HG02852 (cell line): Measurements from ENCODE around the gene ABCB7.
"Not testable (repeated sequence)": the region's sequence is repeated elsewhere in the genome, so short reads cannot be mapped to it uniquely, and the experiment has no call there.

Experiments
- ATAC-seq: cut with Tn5 transposase; IDR thresholded peaks from one replicate; pipeline ENCODE4 v1.9.1; 2021; ENCODE audit warnings: mild to moderate bottlenecking, moderate library complexity; ENCODE audit not compliant: unreplicated experiment

Gene ABCB7

DNA sequence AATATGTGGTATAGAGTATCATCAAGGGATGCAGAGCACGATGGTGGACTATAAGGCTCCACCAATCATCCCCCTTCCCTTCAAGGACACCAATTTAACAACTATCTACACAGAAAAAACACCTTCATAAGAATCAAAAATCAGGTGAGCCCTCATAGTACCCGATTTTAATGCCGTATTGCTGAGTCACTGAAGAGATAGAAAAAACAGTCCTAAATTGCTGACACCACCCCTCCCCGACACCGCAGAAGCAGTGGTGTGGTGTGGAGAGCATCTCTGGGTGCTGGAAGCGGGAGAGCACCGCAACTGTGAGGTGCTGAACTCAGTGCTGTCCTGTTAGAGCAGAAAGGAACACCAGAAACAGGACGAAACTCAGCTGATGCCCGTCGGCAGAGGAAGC lies 49.3 kb downstream of the ABCB7 start:
- no peak for ATAC-seq

DNA sequence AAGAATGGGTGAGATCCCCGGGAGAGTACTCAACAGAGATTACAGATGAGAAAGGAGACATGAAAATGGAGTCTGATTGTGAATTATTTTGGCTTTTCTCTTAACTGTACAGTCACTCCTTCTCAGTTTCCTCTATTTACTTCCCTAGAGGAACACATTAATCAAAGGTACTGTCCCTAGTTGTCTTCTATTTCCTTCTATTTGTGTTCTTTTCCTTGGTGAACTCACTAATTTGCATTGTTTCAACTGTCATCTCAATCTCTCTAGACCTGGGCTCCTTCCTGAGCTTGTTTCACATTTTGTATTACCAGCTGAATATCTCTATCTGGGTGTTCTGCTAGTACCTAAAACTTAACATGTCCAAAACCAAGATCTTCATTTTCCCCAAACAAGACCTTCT lies 59.8 kb downstream of the ABCB7 start:
- ATAC-seq, result no peak

GRCh38 chrX:75086731-75087195 lies 69.3 kb downstream of the ABCB7 start:
- ATAC-seq, result no peak

GRCh38 chrX:75084757-75085156 lies 71.3 kb downstream of the ABCB7 start:
- ATAC-seq, result no peak

- no peak for ATAC-seq
These were observed 79.7 kb downstream of the ABCB7 start for GRCh38 chrX:75076429-75076828.

GRCh38 chrX:75074475-75074874 lies 81.6 kb downstream of the ABCB7 start:
- no peak for ATAC-seq

DNA sequence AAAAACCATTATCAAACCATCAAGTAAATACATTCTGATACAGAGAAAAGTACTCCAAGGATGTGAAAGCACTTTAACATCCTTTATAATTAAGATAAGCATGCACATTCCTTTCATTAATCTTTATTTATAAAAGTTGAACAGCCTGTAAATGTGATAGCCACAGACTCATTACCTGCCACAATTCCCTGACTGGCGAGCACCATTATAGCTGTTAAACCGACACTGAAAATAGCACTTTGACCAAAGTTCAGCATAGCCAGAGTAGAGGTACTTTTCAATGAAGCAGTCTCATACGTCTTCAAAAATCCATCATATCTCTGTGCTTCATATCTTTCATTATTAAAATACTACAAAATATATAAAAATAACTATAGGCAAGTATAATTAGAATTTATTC lies 84.7 kb downstream of the ABCB7 start:
- no peak for ATAC-seq

DNA sequence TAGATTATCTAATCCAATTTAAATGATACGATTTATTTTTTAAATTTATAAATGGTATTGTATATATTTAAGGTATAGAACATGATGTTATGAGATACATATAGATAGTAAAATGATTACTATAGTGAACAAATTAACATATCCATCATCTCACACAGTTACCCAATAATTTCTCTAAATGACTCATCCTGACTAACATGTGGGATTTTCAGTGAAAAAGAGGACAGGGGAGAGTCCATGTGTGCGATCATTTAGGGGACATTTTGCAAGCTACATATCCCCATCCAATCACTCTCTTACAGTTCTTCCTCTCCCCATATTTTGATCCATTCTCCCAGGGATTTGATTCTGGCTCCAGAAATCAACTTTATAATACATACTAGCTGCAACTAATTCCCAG lies 88.2 kb downstream of the ABCB7 start:
- ATAC-seq, result no peak

- ATAC-seq, result no peak
These were observed 94.4 kb downstream of the ABCB7 start for GRCh38 chrX:75061701-75062100.

DNA sequence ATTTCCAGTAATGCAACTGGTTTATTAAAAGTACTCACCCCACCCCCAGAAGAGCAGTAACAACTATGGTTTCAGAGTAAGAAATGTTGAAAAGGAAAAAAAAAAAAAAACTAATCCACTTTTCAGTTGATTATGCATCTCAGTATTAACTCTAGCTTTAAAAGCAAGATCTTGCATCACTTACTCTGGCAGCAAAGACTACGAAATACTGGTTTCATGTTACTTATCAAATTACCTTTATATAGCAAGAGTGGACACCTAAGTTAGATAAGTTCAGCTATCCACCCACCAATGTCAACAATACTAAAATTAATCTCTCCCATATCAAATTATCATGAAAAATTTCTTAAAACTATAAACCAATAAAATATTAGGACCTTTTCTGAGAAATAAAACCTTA lies 105.0 kb downstream of the ABCB7 start:
- no peak for ATAC-seq

GRCh38 chrX:75045369-75045768 lies 110.7 kb downstream of the ABCB7 start:
- ATAC-seq, result no peak

DNA sequence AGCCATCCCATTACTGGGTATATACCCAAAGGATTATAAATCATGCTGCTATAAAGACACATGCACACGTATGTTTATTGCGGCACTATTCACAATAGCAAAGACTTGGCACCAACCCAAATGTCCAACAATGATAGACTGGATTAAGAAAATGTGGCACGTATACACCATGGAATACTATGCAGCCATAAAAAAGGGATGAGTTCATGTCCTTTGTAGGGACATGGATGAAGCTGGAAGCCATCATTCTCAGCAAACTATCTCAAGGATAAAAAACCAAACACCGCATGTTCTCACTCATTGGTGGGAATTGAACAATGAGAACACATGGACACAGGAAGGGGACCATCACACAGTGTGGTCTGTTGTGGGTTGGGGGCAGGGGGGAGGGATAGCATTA lies 111.9 kb downstream of the ABCB7 start:
- not testable (repeated sequence) for ATAC-seq

DNA sequence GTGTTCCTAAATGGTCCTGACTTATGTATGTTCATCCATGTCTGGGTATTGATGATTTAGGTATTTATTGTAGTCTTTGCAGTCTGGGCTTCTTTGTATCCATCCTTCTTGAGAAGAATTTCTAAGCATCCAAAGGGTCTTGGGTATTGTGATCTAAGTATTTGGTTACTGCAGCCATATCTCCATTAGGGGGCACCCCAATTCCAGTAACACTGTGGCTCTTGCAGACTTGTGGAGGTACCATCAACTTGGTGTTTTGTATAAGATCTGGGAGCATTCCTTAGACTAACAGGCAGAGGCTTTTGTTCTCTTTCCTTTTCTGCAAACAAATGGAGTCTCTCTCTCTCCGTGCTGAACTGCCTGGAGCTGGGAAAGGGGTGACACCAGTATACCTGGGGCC lies 117.2 kb downstream of the ABCB7 start:
- ATAC-seq, result no peak
